ENCODE data around the gene MMD2. TPM values are rescaled to one million over a fixed set of nuclear protein-coding genes. Genes with fewer than 3 reads are reported as not detected.
"Not testable (repeated sequence)": the region's sequence is repeated elsewhere in the genome, so short reads cannot be mapped to it uniquely, and the experiment has no call there.

MMD2 gene
- total RNA-seq, 2 experiments from 2014 or later = not detected

DNA sequence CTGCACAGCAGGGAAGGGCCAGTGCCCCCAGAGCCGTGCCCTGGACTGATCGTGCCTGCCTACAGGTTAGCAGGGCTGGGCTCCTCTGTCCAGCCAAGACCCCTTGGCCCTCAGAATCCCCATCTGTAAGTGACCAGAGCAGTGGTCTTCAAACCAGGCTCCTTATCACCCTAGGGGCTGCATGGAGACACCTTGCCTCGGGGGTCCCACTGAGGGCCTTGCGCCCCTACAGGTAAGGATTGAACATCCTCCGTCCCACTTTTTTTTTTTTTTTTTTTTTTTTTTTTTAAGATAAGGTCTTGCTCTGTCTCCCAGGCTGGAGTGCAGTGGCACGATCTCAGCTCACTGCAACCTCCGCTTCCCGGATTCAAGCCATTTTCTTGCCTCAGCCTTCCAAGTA lies 42.9 kb downstream of the MMD2 start:
- DNase-seq = no peak
- Mint-ChIP-seq H3K9me3 (peaks cover 3% of the 10 kb centered on the region), H3K4me3 (no peak overlapping the region), H3K4me1 (ENCODE audit: low read depth) (no peaks in the 10 kb centered on the region), H3K27ac (no peak overlapping the region), H3K36me3 (ENCODE audit: low read depth) (no peaks in the 10 kb centered on the region), H3K27me3 (ENCODE audit: low read depth) (no peaks in the 10 kb centered on the region)
- intact Hi-C loops (cut with micrococcal nuclease) = no loop called here
- CTCF ChIA-PET = interaction anchor here (0.6 kb wide), 1 partner anchor 375 kb away, joined by 4 read pairs; no protein-coding TSS in a partner anchor

- CTCF ChIA-PET = interaction anchor here (0.8 kb wide), 1 partner anchor 113 kb away, joined by 3 read pairs; no protein-coding TSS in a partner anchor
- intact Hi-C loops (cut with micrococcal nuclease) = no loop called here
Observed at GRCh38 chr7:4911111-4911828, 47.7 kb downstream of the MMD2 start.

DNA sequence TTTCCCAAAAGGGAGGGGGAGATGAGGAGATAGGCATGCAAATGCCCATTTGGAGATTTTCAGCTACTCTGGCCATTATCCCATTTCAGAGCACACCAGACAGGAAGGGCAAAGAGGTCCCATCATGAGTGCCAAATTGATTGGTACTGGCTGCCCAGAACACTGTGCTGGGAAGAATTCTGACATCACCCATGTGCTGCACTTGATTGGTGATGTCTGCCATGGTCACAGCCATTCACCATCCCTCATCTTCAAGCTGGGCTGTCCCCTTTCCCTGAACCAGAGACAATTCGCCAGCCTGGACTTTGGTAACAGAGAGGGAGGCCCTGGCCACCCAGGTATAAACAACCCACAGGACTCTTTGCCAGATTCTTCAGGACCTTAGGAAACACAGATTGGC lies 52.3 kb downstream of the MMD2 start:
- DNase-seq = no peak
- no peak overlapping the region for H3K4me3 Mint-ChIP-seq
- H3K9me3 Mint-ChIP-seq = no peaks in the 10 kb centered on the region
- no peaks in the 10 kb centered on the region for H3K27me3 Mint-ChIP-seq (ENCODE audit: low read depth)
- intact Hi-C loops (cut with micrococcal nuclease) = no loop called here
- H3K4me1 Mint-ChIP-seq (ENCODE audit: low read depth) = no peaks in the 10 kb centered on the region
- H3K27ac Mint-ChIP-seq = no peak overlapping the region
- CTCF ChIA-PET = interaction anchor here (0.6 kb wide), 1 partner anchor 205 kb away, joined by 4 read pairs; no protein-coding TSS in a partner anchor
- H3K36me3 Mint-ChIP-seq (ENCODE audit: low read depth) = no peaks in the 10 kb centered on the region

More at GRCh38 chr7:4911111-4911828, 47.7 kb downstream of the MMD2 start:
- Mint-ChIP-seq H3K9me3 (no peaks in the 10 kb centered on the region), H3K4me3 (no peak overlapping the region), H3K27me3 (ENCODE audit: low read depth) (no peaks in the 10 kb centered on the region), H3K4me1 (ENCODE audit: low read depth) (no peaks in the 10 kb centered on the region), H3K27ac (no peak overlapping the region), H3K36me3 (ENCODE audit: low read depth) (no peaks in the 10 kb centered on the region)
- DNase-seq = no peak

- Mint-ChIP-seq H3K27ac (no peak overlapping the region), H3K27me3 (ENCODE audit: low read depth) (no peaks in the 10 kb centered on the region), H3K36me3 (ENCODE audit: low read depth) (no peaks in the 10 kb centered on the region), H3K4me3 (no peak overlapping the region), H3K4me1 (ENCODE audit: low read depth) (no peaks in the 10 kb centered on the region), H3K9me3 (no peaks in the 10 kb centered on the region)
- no peak for DNase-seq
- intact Hi-C loops (cut with micrococcal nuclease) = no loop called here
- CTCF ChIA-PET = interaction anchor here (0.6 kb wide), 1 partner anchor 22 kb away, joined by 3 read pairs; the partner anchor contains the start of gene RADIL
Observed at GRCh38 chr7:4905171-4905570, 53.8 kb downstream of the MMD2 start.

- no peaks in the 10 kb centered on the region for H3K9me3 Mint-ChIP-seq
- H3K36me3 Mint-ChIP-seq (ENCODE audit: low read depth) = no peaks in the 10 kb centered on the region
- H3K4me1 Mint-ChIP-seq (ENCODE audit: low read depth) = no peaks in the 10 kb centered on the region
- no peak overlapping the region for H3K4me3 Mint-ChIP-seq
- H3K27me3 Mint-ChIP-seq (ENCODE audit: low read depth) = no peaks in the 10 kb centered on the region
- H3K27ac Mint-ChIP-seq = no peak overlapping the region
- intact Hi-C loops (cut with micrococcal nuclease) = no loop called here
- CTCF ChIA-PET = interaction anchor here (0.6 kb wide), 1 partner anchor 21 kb away, joined by 3 read pairs; the partner anchor contains the start of gene RADIL
- no peak for DNase-seq
Observed at GRCh38 chr7:4904346-4904745, 54.6 kb downstream of the MMD2 start.

GRCh38 chr7:4895766-4896165 lies 63.2 kb downstream of the MMD2 start:
- Mint-ChIP-seq H3K4me1 (ENCODE audit: low read depth) (no peaks in the 10 kb centered on the region), H3K9me3 (peaks cover 4% of the 10 kb centered on the region), H3K36me3 (ENCODE audit: low read depth) (no peaks in the 10 kb centered on the region), H3K27ac (no peak overlapping the region), H3K27me3 (ENCODE audit: low read depth) (no peaks in the 10 kb centered on the region), H3K4me3 (no peak overlapping the region)
- CTCF ChIA-PET = interaction anchor here (1.3 kb wide), 1 partner anchor 12 kb away, joined by 6 read pairs; the partner anchor contains the start of gene RADIL
- intact Hi-C loops (cut with micrococcal nuclease) = no loop called here
- no peak for DNase-seq

DNA sequence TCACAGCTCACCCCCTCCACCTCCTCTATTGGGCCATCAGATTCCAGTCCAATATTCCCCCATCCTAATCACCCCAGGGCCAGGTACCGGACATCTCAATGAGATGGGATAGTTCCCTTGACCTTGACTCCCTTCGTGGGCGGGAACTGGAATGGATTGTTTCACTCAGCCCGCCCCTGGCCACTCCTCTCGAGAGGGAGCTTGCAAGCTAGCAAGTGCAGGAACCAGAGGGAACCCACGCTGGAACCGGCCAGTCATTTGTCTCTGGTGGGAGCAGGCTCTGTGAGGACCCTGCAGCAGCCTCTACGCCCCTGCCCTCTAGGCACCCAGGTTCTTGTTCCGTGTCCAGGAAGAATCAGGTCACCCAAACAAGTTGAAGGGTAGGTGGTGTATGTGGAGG lies 64.5 kb downstream of the MMD2 start:
- H3K4me3 Mint-ChIP-seq = no peak overlapping the region
- no peak for DNase-seq
- H3K36me3 Mint-ChIP-seq (ENCODE audit: low read depth) = no peaks in the 10 kb centered on the region
- no peaks in the 10 kb centered on the region for H3K4me1 Mint-ChIP-seq (ENCODE audit: low read depth)
- intact Hi-C loops (cut with micrococcal nuclease) = no loop called here
- no peak overlapping the region for H3K27ac Mint-ChIP-seq
- H3K9me3 Mint-ChIP-seq = peaks cover 4% of the 10 kb centered on the region
- CTCF ChIA-PET = interaction anchor here (1.3 kb wide), 1 partner anchor 11 kb away, joined by 6 read pairs; the partner anchor contains the start of gene RADIL
- H3K27me3 Mint-ChIP-seq (ENCODE audit: low read depth) = peaks cover 3% of the 10 kb centered on the region

- H3K36me3 Mint-ChIP-seq (ENCODE audit: low read depth) = no peaks in the 10 kb centered on the region
- H3K27ac Mint-ChIP-seq = no peak overlapping the region
- peaks cover 3% of the 10 kb centered on the region for H3K27me3 Mint-ChIP-seq (ENCODE audit: low read depth)
- no peaks in the 10 kb centered on the region for H3K4me1 Mint-ChIP-seq (ENCODE audit: low read depth)
- peaks cover 4% of the 10 kb centered on the region for H3K9me3 Mint-ChIP-seq
- H3K4me3 Mint-ChIP-seq = no peak overlapping the region
- no peak for DNase-seq
- intact Hi-C loops (cut with micrococcal nuclease) = no loop called here
- CTCF ChIA-PET = no interaction called here
Observed at GRCh38 chr7:4893929-4894475, 65.0 kb downstream of the MMD2 start.

GRCh38 chr7:4893188-4893587 lies 65.8 kb downstream of the MMD2 start:
- H3K27ac Mint-ChIP-seq; intact Hi-C loops (cut with micrococcal nuclease); CTCF ChIA-PET; H3K4me1 Mint-ChIP-seq (ENCODE audit: low read depth); H3K9me3 Mint-ChIP-seq; DNase-seq; H3K27me3 Mint-ChIP-seq (ENCODE audit: low read depth); H3K36me3 Mint-ChIP-seq (ENCODE audit: low read depth); H3K4me3 Mint-ChIP-seq: not testable (repeated sequence)

- H3K36me3 Mint-ChIP-seq (ENCODE audit: low read depth); intact Hi-C loops (cut with micrococcal nuclease); H3K9me3 Mint-ChIP-seq; DNase-seq; H3K27me3 Mint-ChIP-seq (ENCODE audit: low read depth); H3K4me1 Mint-ChIP-seq (ENCODE audit: low read depth); H3K27ac Mint-ChIP-seq; H3K4me3 Mint-ChIP-seq: not testable (repeated sequence)
- CTCF ChIA-PET = interaction anchor here (0.9 kb wide), 1 partner anchor 8 kb away, joined by 4 read pairs; the partner anchor contains the start of gene RADIL
Observed at GRCh38 chr7:4891522-4891921, 67.5 kb downstream of the MMD2 start.

DNA sequence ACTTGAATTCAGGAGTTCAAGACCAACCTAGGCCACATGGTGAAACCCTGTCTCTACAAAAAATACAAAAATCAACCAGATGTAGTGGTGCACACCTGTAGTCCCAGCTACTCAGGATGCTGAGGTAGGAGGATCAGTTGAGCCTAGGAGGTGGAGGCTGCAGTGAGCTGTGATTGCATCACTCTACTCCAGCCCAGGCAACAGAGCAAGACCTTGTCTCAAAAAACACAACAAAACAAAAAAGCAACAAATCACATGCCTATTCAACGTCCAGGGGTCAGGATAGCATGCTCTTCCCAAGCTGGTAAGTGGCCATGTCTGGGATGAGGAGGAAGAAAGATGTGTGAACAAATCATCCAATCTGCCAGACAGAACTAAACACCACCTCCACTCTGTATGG lies 69.3 kb downstream of the MMD2 start:
- CTCF ChIA-PET = no interaction called here
- Mint-ChIP-seq H3K4me3 (no peak overlapping the region), H3K36me3 (ENCODE audit: low read depth) (no peaks in the 10 kb centered on the region), H3K9me3 (peaks cover 4% of the 10 kb centered on the region), H3K27me3 (ENCODE audit: low read depth) (peaks cover 9% of the 10 kb centered on the region), H3K4me1 (ENCODE audit: low read depth) (no peaks in the 10 kb centered on the region), H3K27ac (no peak overlapping the region)
- intact Hi-C loops (cut with micrococcal nuclease) = no loop called here
- no peak for DNase-seq

DNA sequence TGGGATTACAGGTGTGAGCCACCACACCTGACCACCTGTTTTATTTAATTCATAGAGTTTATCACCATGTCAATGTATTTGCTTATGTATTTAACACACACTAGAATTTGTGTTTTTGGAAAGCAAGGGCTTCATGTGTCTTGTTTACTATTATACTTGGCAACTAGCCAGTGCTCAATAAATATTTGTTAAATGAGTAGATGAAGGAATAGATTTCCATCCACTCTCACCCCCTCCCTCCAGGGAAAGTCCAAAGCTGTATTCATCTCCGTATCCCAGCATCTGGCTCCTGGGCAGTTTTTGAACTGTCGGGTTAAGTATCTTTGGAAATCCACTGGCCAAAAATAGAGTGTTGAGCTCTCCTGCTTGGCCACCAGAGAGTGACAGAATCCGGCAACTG lies 70.8 kb downstream of the MMD2 start:
- CTCF ChIA-PET = interaction anchor here (1.0 kb wide), 1 partner anchor 58 kb away, joined by 4 read pairs; no protein-coding TSS in a partner anchor
- intact Hi-C loops (cut with micrococcal nuclease) = no loop called here
- no peaks in the 10 kb centered on the region for H3K9me3 Mint-ChIP-seq
- no peak overlapping the region for H3K4me3 Mint-ChIP-seq
- DNase-seq = no peak
- H3K4me1 Mint-ChIP-seq (ENCODE audit: low read depth) = no peaks in the 10 kb centered on the region
- no peaks in the 10 kb centered on the region for H3K36me3 Mint-ChIP-seq (ENCODE audit: low read depth)
- H3K27me3 Mint-ChIP-seq (ENCODE audit: low read depth) = peaks cover 13% of the 10 kb centered on the region
- H3K27ac Mint-ChIP-seq = no peak overlapping the region

DNA sequence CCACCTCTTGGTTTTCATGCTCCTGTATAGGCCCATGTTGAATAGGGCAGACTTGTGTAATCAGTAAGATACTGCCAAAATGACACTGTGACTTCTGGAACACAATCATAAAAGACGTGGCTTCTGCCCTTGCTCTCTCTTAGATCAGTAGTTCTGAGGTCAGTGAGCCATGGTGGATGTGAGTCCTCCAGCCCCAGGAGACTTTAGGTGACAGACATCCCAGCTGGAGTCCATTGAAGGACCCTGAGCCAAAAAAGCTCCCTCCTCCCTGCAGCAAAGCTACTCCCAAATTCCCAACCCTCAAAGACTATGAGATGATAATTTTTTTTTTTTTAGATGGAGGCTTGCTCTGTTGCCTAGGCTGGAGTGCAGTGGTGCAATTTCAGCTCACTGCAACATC lies 72.3 kb downstream of the MMD2 start:
- peaks cover 10% of the 10 kb centered on the region for H3K4me1 Mint-ChIP-seq (ENCODE audit: low read depth)
- no peaks in the 10 kb centered on the region for H3K36me3 Mint-ChIP-seq (ENCODE audit: low read depth)
- H3K27ac Mint-ChIP-seq = no peak overlapping the region
- H3K27me3 Mint-ChIP-seq (ENCODE audit: low read depth) = peaks cover 26% of the 10 kb centered on the region
- no peaks in the 10 kb centered on the region for H3K9me3 Mint-ChIP-seq
- intact Hi-C loops (cut with micrococcal nuclease) = no loop called here
- H3K4me3 Mint-ChIP-seq = no peak overlapping the region
- DNase-seq = no peak
- CTCF ChIA-PET = interaction anchor here (0.6 to 1.4 kb wide), 3 partner anchors 56 to 1335 kb away, joined by 4 to 5 read pairs (median 4); no protein-coding TSS in a partner anchor
